HG03045 (cell line): ENCODE measurements around the gene TEX55.
"Not testable (repeated sequence)": the region's sequence is repeated elsewhere in the genome, so short reads cannot be mapped to it uniquely, and the experiment has no call there.

Source experiments
- ATAC-seq: cut with Tn5 transposase; IDR thresholded peaks from one replicate; pipeline ENCODE4 v1.9.1; 2021; ENCODE audit warnings: mild to moderate bottlenecking, moderate library complexity; ENCODE audit not compliant: unreplicated experiment

The TEX55 gene

DNA sequence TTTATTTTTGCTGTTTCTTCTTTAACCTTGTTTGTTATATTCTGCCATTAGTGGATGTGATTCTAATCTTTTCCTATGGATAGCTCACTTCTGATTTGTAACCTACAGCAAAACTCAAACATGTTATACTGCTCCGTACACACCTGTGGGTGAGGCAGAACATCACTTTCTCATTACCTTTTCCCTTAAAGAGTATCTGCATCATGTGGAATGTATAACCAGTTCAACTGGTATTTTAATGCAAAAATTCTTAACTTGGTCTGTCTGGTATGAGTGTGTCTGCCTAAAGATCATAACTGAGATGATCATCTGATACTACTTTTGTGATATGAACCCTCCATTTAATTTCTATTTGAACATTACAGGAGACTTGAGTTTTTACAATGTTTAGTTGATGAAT lies 14.4 kb downstream of the TEX55 start:
- ATAC-seq, result no peak

- ATAC-seq, result no peak
Observed at GRCh38 chr3:119160815-119161214, 14.8 kb downstream of the TEX55 start.

DNA sequence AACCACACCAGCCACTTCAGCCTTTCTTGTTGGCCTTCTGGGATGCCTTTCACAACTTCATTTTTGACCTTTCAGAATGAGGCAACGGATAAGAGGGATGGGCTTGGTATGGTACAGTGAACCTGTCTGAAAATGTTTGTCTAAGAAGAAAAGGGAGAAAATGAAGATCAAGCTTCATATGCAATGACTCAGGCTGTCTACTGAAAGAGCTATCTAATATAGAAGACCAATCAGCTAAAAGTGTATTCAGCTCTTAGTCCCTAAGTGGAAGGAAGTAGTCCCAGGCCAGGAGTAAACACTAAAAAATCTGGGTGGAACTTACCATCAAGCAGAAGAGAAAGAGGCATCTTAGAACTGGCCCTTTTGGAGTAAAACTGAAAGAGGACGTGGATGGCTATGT lies 15.3 kb downstream of the TEX55 start:
- no peak for ATAC-seq

DNA sequence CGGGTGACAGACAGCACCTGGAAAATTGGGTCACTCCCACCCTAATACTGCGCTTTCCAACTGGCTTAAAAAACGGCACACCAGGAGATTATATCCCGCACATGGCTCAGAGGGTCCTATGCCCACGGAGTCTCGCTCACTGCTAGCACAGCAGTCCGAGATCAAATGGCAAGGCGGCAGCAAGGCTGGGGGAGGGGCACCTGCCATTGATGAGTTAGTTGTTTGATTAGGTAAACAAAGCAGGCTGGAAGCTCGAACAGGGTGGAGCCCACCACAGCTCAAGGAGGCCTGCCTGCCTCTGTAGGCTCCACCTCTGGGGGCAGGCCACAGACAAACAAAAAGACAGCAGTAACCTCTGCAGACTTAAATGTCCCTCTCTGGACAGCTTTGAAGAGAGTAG lies 18.8 kb downstream of the TEX55 start:
- ATAC-seq, result not testable (repeated sequence)

GRCh38 chr3:119170821-119171220 lies 24.9 kb downstream of the TEX55 start:
- ATAC-seq, result no peak

- ATAC-seq, result no peak
Observed at GRCh38 chr3:119173325-119173724, 27.4 kb downstream of the TEX55 start, which contains the start of gene UPK1B. Gene UPK1B, plus strand, starts transcription at chr3:119173598. Its CDS starts 13,144 bp downstream, at chr3:119186742.

DNA sequence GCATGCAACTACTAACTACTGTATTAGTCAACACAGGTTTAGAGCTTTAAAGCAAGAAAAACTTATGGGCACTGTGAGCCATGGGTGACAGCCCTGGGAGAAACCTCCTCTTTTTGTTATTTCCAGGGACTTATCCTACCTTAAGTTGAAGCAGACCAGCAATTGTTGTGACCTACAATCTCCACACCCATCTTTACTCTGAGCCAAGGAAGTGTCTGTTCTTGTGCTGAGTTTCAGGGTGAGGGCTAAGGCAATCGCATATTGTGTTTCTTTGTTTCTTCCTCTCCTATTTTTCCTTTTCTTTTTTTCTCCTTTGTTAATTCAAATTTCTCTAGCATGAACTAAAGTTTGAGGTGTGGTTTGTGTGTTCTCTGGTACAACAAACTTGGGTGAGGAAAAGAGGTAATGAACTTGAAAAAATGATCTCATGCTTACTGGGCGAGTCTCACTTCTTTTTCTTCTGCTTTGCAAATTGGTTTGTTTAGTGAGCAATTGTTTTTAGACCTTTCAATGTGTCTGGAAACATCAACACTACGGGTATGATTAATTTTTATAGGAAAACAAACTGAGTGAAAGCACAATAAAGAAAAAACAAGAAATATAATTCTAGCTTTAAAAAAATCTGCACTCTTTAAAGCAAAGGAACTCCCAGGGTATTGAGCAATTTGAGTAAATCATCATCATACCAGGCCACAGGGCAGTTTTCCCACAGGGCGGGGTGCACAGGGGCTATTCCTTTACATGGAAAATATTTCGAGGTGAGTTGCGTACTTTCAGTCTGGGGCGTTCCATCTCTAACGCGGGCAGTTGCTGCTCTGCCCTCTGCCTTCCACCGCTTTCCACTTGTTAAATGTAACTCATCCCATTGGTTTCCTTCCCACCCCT lies 30.1 kb downstream of the TEX55 start:
- ATAC-seq, result no peak

DNA sequence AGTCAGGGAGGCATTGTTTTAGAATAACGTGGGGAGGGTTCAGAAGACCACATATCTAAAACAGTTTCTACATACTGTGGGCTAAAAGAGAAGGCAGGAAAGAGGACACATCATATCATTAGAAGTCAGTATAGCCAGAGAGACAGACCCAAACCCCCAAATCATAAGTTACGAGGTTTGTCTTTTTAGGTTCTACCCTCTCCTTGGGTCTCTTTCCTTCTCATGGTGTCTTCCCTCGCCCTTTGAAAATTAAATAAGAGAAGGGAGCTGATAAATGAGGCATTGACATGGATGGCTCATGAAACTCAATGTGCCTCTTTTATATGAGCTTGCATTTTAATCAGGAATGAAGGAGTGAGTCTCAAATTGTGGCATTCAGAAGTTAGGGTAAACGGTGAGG lies 30.8 kb downstream of the TEX55 start:
- ATAC-seq, result no peak

GRCh38 chr3:119177321-119177720 lies 31.4 kb downstream of the TEX55 start:
- ATAC-seq, result no peak

- ATAC-seq, result no peak
Observed at GRCh38 chr3:119181765-119182164, 35.8 kb downstream of the TEX55 start.

DNA sequence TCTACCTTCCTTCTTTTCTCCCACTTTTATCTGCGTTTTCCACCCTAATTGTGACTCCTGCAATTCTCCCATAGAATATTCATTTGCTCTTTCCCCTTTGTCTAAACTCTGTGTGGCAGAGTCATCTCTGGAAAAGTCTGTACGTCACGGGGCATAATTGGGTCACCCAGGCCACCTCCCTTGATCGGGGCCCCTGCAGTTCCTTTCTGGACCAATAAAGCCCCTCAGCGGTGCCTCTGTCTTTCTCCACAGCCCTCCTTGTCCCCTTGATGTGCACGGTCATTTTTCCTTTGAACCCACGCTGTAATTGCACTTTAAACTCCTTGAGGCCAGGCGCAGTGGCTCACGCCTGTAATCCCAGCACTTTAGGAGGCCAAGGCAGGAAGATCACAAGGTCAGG lies 38.1 kb downstream of the TEX55 start:
- no peak for ATAC-seq

DNA sequence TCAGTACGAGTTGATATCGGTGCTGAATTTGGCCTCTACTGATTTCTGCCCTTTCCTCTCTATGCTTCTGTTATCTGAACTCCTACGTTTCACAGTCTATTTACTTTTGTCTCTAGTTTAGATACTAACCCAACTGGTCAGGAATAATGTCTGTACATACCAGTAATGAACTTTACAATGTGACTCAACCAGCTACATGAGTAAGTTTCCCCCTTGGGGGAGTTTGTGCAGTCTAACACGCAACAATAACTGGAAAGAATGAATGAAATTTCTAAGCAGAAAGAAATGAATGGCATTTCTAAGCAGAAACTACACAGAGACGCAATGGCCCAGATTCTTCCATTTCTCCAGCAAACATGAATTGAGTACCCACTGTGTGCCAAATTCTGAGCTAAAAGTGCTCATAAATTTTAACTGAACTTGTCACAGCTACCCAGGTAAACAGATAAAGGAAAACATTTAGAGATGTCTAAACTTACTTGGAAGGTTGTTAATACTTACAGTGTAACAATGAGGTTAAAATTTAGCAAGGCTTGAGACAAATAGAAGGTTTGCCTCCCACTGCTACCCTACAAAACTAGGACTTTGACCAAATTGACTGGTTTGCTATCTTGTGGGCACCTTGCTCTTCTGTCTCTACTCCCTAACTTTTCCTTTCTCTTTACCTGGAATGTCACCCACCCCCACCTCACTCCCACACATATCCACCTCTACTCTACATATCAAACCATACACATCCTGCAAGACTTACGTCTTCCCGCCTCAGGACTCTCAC lies 39.0 kb downstream of the TEX55 start:
- ATAC-seq, result no peak

- ATAC-seq, result no peak
Observed at GRCh38 chr3:119187266-119187665, 41.3 kb downstream of the TEX55 start.

- ATAC-seq, result no peak
Observed at GRCh38 chr3:119191800-119192199, 45.8 kb downstream of the TEX55 start.

GRCh38 chr3:119194237-119195150 lies 48.5 kb downstream of the TEX55 start:
- no peak for ATAC-seq

- no peak for ATAC-seq
Observed at GRCh38 chr3:119195151-119195476, 49.1 kb downstream of the TEX55 start.

DNA sequence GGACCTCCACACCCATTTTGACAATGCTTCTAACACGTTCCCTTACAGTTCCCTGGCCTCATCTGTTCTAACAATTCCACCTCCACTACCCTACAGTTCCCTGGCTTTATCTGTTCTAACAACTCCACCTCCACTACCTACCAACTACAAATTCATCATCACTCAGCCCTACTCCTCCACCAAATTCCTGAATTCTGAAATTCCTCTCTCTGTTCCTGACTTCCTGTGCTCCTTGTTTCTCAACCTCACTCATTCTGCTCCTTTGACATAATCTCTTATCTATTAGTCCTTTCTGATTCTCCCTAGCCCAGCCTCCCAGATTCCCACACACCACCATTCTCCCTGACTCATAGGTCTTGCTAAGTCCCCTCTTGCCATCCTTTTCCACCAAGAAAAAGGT lies 49.9 kb downstream of the TEX55 start:
- ATAC-seq, result no peak
